Uterus (tissue), 2 donors: Measurements from ENCODE around the gene PNLIP.

Source experiments
- POLR2A ChIP-seq, 2 donors: fragments of 450-650 bp; IDR thresholded peaks; one replicate each; pipeline ENCODE4 v1.6.1; 2016; ENCODE audit warnings: antibody characterized with exemption in 2 of 2, mild to moderate bottlenecking in 1 of 2, moderate library complexity in 1 of 2
- TF ChIP-seq, protein P1 (sequence below), 4 experiments: fragments of 200-600 bp in 2 of 4; fragments of 450-650 bp in 2 of 4; sonication (generic) in 2 of 4; IDR thresholded peaks; one replicate each; pipeline ENCODE4 v1.5.1; 2016 to 2019; ENCODE audit warnings: antibody characterized with exemption in 4 of 4, mild to moderate bottlenecking in 2 of 4, moderate library complexity in 1 of 4

DNA sequence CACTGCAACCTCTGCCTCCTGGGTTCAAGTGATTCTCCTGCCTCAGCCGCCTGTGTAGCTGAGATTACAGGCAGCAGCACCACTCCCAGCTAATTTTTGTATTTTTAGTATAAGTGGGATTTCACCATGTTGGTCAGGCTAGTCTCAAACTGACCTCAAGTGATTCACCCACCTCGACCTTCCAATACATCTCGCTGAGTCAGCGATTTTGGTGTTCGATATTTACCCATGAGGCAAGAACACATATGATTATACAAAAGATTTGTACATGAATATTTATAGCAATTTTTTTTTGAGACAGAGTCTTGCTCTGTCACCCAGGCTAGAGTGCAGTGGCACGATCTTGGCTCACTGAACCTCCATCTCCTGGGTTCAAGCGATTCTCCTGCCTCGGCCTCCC, 19.8 kb downstream of the PNLIP start:
- TF ChIP-seq, protein P1, sequence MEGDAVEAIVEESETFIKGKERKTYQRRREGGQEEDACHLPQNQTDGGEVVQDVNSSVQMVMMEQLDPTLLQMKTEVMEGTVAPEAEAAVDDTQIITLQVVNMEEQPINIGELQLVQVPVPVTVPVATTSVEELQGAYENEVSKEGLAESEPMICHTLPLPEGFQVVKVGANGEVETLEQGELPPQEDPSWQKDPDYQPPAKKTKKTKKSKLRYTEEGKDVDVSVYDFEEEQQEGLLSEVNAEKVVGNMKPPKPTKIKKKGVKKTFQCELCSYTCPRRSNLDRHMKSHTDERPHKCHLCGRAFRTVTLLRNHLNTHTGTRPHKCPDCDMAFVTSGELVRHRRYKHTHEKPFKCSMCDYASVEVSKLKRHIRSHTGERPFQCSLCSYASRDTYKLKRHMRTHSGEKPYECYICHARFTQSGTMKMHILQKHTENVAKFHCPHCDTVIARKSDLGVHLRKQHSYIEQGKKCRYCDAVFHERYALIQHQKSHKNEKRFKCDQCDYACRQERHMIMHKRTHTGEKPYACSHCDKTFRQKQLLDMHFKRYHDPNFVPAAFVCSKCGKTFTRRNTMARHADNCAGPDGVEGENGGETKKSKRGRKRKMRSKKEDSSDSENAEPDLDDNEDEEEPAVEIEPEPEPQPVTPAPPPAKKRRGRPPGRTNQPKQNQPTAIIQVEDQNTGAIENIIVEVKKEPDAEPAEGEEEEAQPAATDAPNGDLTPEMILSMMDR (IDR thresholded peaks at IDR 0.05), result no peak
- TF ChIP-seq POLR2A (IDR thresholded peaks at IDR 0.05), result no peak
